Parathyroid adenoma (tissue), 2 donors: ENCODE measurements around the gene TMEM82.

ENCODE experiments used
- H2AFZ ChIP-seq: fragments of 300-600 bp; sonication (generic); one replicate; pipeline ENCODE4 v1.7.0; 2017; ENCODE audit warnings: antibody characterized with exemption, mild to moderate bottlenecking
- H3K27ac ChIP-seq: fragments of 300-600 bp; sonication (generic); one replicate; pipeline ENCODE4 v1.7.0; 2017
- H3K27me3 ChIP-seq: fragments of 300-600 bp; sonication (generic); one replicate; pipeline ENCODE4 v1.7.0; 2017; ENCODE audit warnings: low read length; ENCODE audit not compliant: control insufficient read depth, insufficient read depth
- H3K36me3 ChIP-seq: fragments of 300-600 bp; sonication (generic); one replicate; pipeline ENCODE4 v1.7.0; 2017; ENCODE audit warnings: low read length; ENCODE audit not compliant: control insufficient read depth, insufficient read depth
- H3K4me1 ChIP-seq: fragments of 300-600 bp; sonication (generic); one replicate; pipeline ENCODE4 v1.7.0; 2017; ENCODE audit warnings: control low read depth
- H3K4me2 ChIP-seq: fragments of 300-600 bp; sonication (generic); one replicate; pipeline ENCODE4 v1.7.0; 2017; ENCODE audit warnings: low read length
- H3K4me3 ChIP-seq: fragments of 300-600 bp; sonication (generic); one replicate; pipeline ENCODE4 v1.7.0; 2017; ENCODE audit warnings: low read depth, low read length
- H3K79me2 ChIP-seq: fragments of 300-600 bp; sonication (generic); one replicate; pipeline ENCODE4 v1.7.0; 2017; ENCODE audit warnings: control low read depth
- H3K9ac ChIP-seq: fragments of 300-600 bp; sonication (generic); one replicate; pipeline ENCODE4 v1.7.0; 2017; ENCODE audit warnings: mild to moderate bottlenecking
- H3K9me3 ChIP-seq: fragments of 300-600 bp; sonication (generic); one replicate; pipeline ENCODE4 v1.7.0; 2017; ENCODE audit warnings: low read length; ENCODE audit not compliant: control insufficient read depth
- CTCF ChIP-seq: fragments of 300-600 bp; sonication (generic); IDR thresholded peaks from one replicate; pipeline ENCODE4 v1.7.0; 2017; ENCODE audit warnings: antibody characterized with exemption, mild to moderate bottlenecking
- donor health status: primary hyperparathyroidism.

The TMEM82 gene

GRCh38 chr1:15704526-15705183 lies 37.6 kb upstream of the TMEM82 start:
- Histone ChIP-seq H2AFZ (no peak overlapping the region), H3K27ac (peak overlapping the region; percentile 88), H3K36me3 (no peaks in the 10 kb centered on the region), H3K4me1 (no peaks in the 10 kb centered on the region), H3K4me2 (no peak overlapping the region), H3K9ac (no peak overlapping the region), H3K79me2 (peaks cover 48% of the 10 kb centered on the region), H3K27me3 (no peaks in the 10 kb centered on the region), H3K9me3 (no peaks in the 10 kb centered on the region), H3K4me3 (no peak overlapping the region)
- TF ChIP-seq CTCF: no peak

- no peak overlapping the region for H3K4me3 ChIP-seq
- TF ChIP-seq CTCF: no peak
- no peak overlapping the region for H2AFZ ChIP-seq
- H3K27me3 ChIP-seq: no peaks in the 10 kb centered on the region
- no peak overlapping the region for H3K4me2 ChIP-seq
- no peak overlapping the region for H3K27ac ChIP-seq
- no peaks in the 10 kb centered on the region for H3K4me1 ChIP-seq
- H3K36me3 ChIP-seq: no peaks in the 10 kb centered on the region
- no peak overlapping the region for H3K9ac ChIP-seq
- no peaks in the 10 kb centered on the region for H3K9me3 ChIP-seq
- peaks cover 48% of the 10 kb centered on the region for H3K79me2 ChIP-seq
These were observed 37.1 kb upstream of the TMEM82 start for GRCh38 chr1:15705184-15705566.

GRCh38 chr1:15706751-15707150 lies 35.5 kb upstream of the TMEM82 start:
- Histone ChIP-seq H3K9me3 (no peaks in the 10 kb centered on the region), H3K27me3 (no peaks in the 10 kb centered on the region), H3K79me2 (peaks cover 49% of the 10 kb centered on the region), H3K36me3 (no peaks in the 10 kb centered on the region), H3K4me1 (no peaks in the 10 kb centered on the region), H3K4me3 (no peak overlapping the region), H3K4me2 (no peak overlapping the region), H2AFZ (no peak overlapping the region), H3K27ac (no peak overlapping the region), H3K9ac (no peak overlapping the region)
- no peak for TF ChIP-seq CTCF

- Histone ChIP-seq H3K9ac (no peak overlapping the region), H2AFZ (no peak overlapping the region), H3K36me3 (no peaks in the 10 kb centered on the region), H3K27ac (no peak overlapping the region), H3K27me3 (no peaks in the 10 kb centered on the region), H3K4me1 (no peaks in the 10 kb centered on the region), H3K79me2 (peaks cover 46% of the 10 kb centered on the region), H3K4me2 (no peak overlapping the region), H3K4me3 (no peak overlapping the region), H3K9me3 (no peaks in the 10 kb centered on the region)
- no peak for TF ChIP-seq CTCF
These were observed 34.9 kb upstream of the TMEM82 start for GRCh38 chr1:15707239-15707925.
